Superior temporal gyrus (tissue), 1 donor: ENCODE measurements around the gene RABGGTA.

Experiments
- DNase-seq: peaks from one replicate; pipeline ENCODE4 v3.0.0-alpha.2; 2016; ENCODE audit errors: extremely low spot score

The RABGGTA gene

GRCh38 chr14:24304019-24304387 is 32.6 kb upstream of the RABGGTA start:
- no peak for DNase-seq

- DNase-seq, result no peak
Measured at GRCh38 chr14:24300326-24300980, 29.1 kb upstream of the RABGGTA start.

- DNase-seq, result peak; percentile 93
Measured at GRCh38 chr14:24299255-24300191, 28.1 kb upstream of the RABGGTA start, which contains the start of the genes DHRS1 and NOP9. TSS of gene DHRS1 (minus strand) at chr14:24299780. CDS start at chr14:24299106, 674 bp downstream. TSS of gene NOP9 (plus strand) at chr14:24299850. CDS start at chr14:24299955, 105 bp downstream.

- no peak for DNase-seq
Measured at GRCh38 chr14:24298892-24299254, 27.5 kb upstream of the RABGGTA start.

GRCh38 chr14:24297190-24297964 is 26.0 kb upstream of the RABGGTA start:
- DNase-seq, result no peak

- peak; percentile 82 for DNase-seq
Measured at GRCh38 chr14:24296341-24297157, 25.2 kb upstream of the RABGGTA start.

- DNase-seq, result no peak
Measured at GRCh38 chr14:24293525-24293924, 22.1 kb upstream of the RABGGTA start.

GRCh38 chr14:24292118-24292807 is 20.9 kb upstream of the RABGGTA start:
- DNase-seq, result no peak

GRCh38 chr14:24291446-24292117 is 20.2 kb upstream of the RABGGTA start:
- DNase-seq, result no peak

GRCh38 chr14:24290746-24291145 is 19.3 kb upstream of the RABGGTA start:
- no peak for DNase-seq

GRCh38 chr14:24289649-24290280 is 18.4 kb upstream of the RABGGTA start:
- no peak for DNase-seq

GRCh38 chr14:24286996-24287395 is 15.6 kb upstream of the RABGGTA start:
- DNase-seq, result no peak

- DNase-seq, result no peak
Measured at GRCh38 chr14:24285351-24285750, 14.0 kb upstream of the RABGGTA start.

- DNase-seq, result no peak
Measured at GRCh38 chr14:24284501-24285035, 13.2 kb upstream of the RABGGTA start.

GRCh38 chr14:24283796-24284460 is 12.5 kb upstream of the RABGGTA start:
- no peak for DNase-seq

- no peak for DNase-seq
Measured at GRCh38 chr14:24282736-24283135, 11.3 kb upstream of the RABGGTA start.

GRCh38 chr14:24281636-24282035 is 10.2 kb upstream of the RABGGTA start:
- DNase-seq, result no peak

- no peak for DNase-seq
Measured at GRCh38 chr14:24280797-24281460, 9.5 kb upstream of the RABGGTA start.
